H9 (cell line): ENCODE measurements around the gene NCAM2. TPM values are rescaled to one million over a fixed set of nuclear protein-coding genes. Genes with fewer than 3 reads are reported as not detected.

ENCODE experiments used
- DNase-seq: peaks from one replicate; pipeline ENCODE4 v3.0.0-alpha.2; 2017
- H2AFZ ChIP-seq: one replicate; pipeline ENCODE4 v1.6.1; 2013; ENCODE audit warnings: mild to moderate bottlenecking, low read length, control low read depth, moderate library complexity
- H2AK5ac ChIP-seq: 2 replicates; pipeline ENCODE4 v1.6.1; 2013; ENCODE audit warnings: low read length, control low read depth, mixed read lengths; ENCODE audit not compliant: insufficient read length
- H2BK120ac ChIP-seq: one replicate; pipeline ENCODE4 v1.6.1; 2013; ENCODE audit warnings: low read depth, mild to moderate bottlenecking, low read length, control low read depth, inconsistent platforms; ENCODE audit not compliant: poor library complexity, severe bottlenecking
- H2BK12ac ChIP-seq: 2 replicates; pipeline ENCODE4 v1.6.1; 2013; ENCODE audit warnings: low read length, control low read depth, mixed read lengths, low read depth; ENCODE audit not compliant: insufficient read length
- H2BK15ac ChIP-seq: 2 replicates; pipeline ENCODE4 v1.6.1; 2013; ENCODE audit warnings: low read depth, low read length, control low read depth
- H2BK20ac ChIP-seq: one replicate; pipeline ENCODE4 v1.6.1; 2013; ENCODE audit warnings: low read depth, mild to moderate bottlenecking, low read length, control low read depth, inconsistent platforms; ENCODE audit not compliant: poor library complexity, severe bottlenecking
- H2BK5ac ChIP-seq: 2 replicates; pipeline ENCODE4 v1.6.1; 2013; ENCODE audit warnings: low read length, control low read depth, mixed read lengths; ENCODE audit not compliant: insufficient read length
- H3K14ac ChIP-seq: 2 replicates; pipeline ENCODE4 v1.6.1; 2013; ENCODE audit warnings: low read length, control low read depth; ENCODE audit not compliant: insufficient read depth
- H3K18ac ChIP-seq: 2 replicates; pipeline ENCODE4 v1.6.1; 2013; ENCODE audit warnings: low read depth, mild to moderate bottlenecking, mixed read lengths, low read length, control low read depth; ENCODE audit not compliant: insufficient read length
- H3K23ac ChIP-seq: 2 replicates; pipeline ENCODE4 v1.6.1; 2013; ENCODE audit warnings: low read length, control low read depth, mixed read lengths, low read depth; ENCODE audit not compliant: insufficient read length
- H3K23me2 ChIP-seq: 2 replicates; pipeline ENCODE4 v1.6.1; 2013; ENCODE audit warnings: low read depth, mild to moderate bottlenecking, mixed read lengths, low read length, control low read depth; ENCODE audit not compliant: insufficient read length, poor library complexity, severe bottlenecking
- H3K27ac ChIP-seq: 2 replicates; pipeline ENCODE4 v1.5.1; 2013; ENCODE audit warnings: low read length, control low read depth, mixed read lengths, low read depth; ENCODE audit not compliant: insufficient read length
- H3K27me3 ChIP-seq: 2 replicates; pipeline ENCODE4 v1.6.1; 2013; ENCODE audit warnings: low read length, control low read depth, inconsistent platforms; ENCODE audit not compliant: insufficient read depth
- H3K4ac ChIP-seq: 2 replicates; pipeline ENCODE4 v1.6.1; 2013; ENCODE audit warnings: low read depth, mild to moderate bottlenecking, control low read depth, inconsistent platforms, low read length, moderate library complexity
- H3K4me1 ChIP-seq: 2 replicates; pipeline ENCODE4 v1.6.1; 2013; ENCODE audit warnings: low read length, control low read depth, inconsistent platforms; ENCODE audit not compliant: insufficient read depth
- H3K4me2 ChIP-seq: 2 replicates; pipeline ENCODE4 v1.6.1; 2013; ENCODE audit warnings: low read length, control low read depth, mixed read lengths; ENCODE audit not compliant: insufficient read length, insufficient read depth
- H3K56ac ChIP-seq: 2 replicates; pipeline ENCODE4 v1.6.1; 2013; ENCODE audit warnings: low read depth, mild to moderate bottlenecking, mixed read lengths, low read length, control low read depth; ENCODE audit not compliant: insufficient read length
- H3K79me1 ChIP-seq: 2 replicates; pipeline ENCODE4 v1.6.1; 2013; ENCODE audit warnings: low read depth, mild to moderate bottlenecking, moderate library complexity, low read length, control low read depth, inconsistent platforms; ENCODE audit not compliant: insufficient read depth, poor library complexity, severe bottlenecking
- H3K79me2 ChIP-seq: 2 replicates; pipeline ENCODE4 v1.6.1; 2013; ENCODE audit warnings: low read length, control low read depth, inconsistent platforms; ENCODE audit not compliant: insufficient read depth
- H3K9ac ChIP-seq: 2 replicates; pipeline ENCODE4 v1.6.1; 2013; ENCODE audit warnings: low read length, control low read depth, mixed read lengths; ENCODE audit not compliant: insufficient read length; ENCODE audit errors: extremely low read depth
- H3K9me3 ChIP-seq: one replicate; pipeline ENCODE4 v1.6.1; 2013; ENCODE audit warnings: low read depth, low read length, inconsistent platforms; ENCODE audit not compliant: control insufficient read depth
- H3T11ph ChIP-seq: one replicate; pipeline ENCODE4 v1.6.1; 2013; ENCODE audit warnings: mild to moderate bottlenecking, low read length, control low read depth, inconsistent platforms
- H4K20me1 ChIP-seq: one replicate; pipeline ENCODE4 v1.6.1; 2013; ENCODE audit not compliant: control insufficient read depth, insufficient read length, insufficient read depth
- H4K5ac ChIP-seq: 2 replicates; pipeline ENCODE4 v1.6.1; 2013; ENCODE audit warnings: low read depth, mild to moderate bottlenecking, mixed read lengths, low read length, control low read depth; ENCODE audit not compliant: insufficient read length
- H4K8ac ChIP-seq: replicated peaks from 2 replicates; pipeline ENCODE4 v1.6.1; 2013; ENCODE audit warnings: low read length, control low read depth, mixed read lengths, low read depth; ENCODE audit not compliant: insufficient read length
- H4K91ac ChIP-seq: 2 replicates; pipeline ENCODE4 v1.6.1; 2013; ENCODE audit warnings: low read depth, mild to moderate bottlenecking, moderate library complexity, mixed read lengths, low read length, control low read depth; ENCODE audit not compliant: insufficient read length
- H3K27ac Mint-ChIP-seq, 3 experiments: 2 replicates in 2 of 3; 3 replicates in 1 of 3; pipeline ENCODE4 v1.8.0; 2020 to 2021; ENCODE audit warnings: mixed read lengths in 3 of 3, mild to moderate bottlenecking in 1 of 3, moderate library complexity in 1 of 3
- H3K27me3 Mint-ChIP-seq: 2 replicates; pipeline ENCODE4 v1.8.0; 2021; ENCODE audit warnings: low read depth, mild to moderate bottlenecking, moderate library complexity, mixed read lengths
- H3K36me3 Mint-ChIP-seq, 3 experiments: 2 replicates in 2 of 3; 3 replicates in 1 of 3; pipeline ENCODE4 v1.8.0; 2020 to 2021; ENCODE audit warnings: low read depth in 3 of 3, mixed read lengths in 3 of 3; ENCODE audit not compliant: insufficient read depth in 1 of 3
- H3K4me1 Mint-ChIP-seq, 2 experiments: 2 replicates each; pipeline ENCODE4 v1.8.0; 2020; ENCODE audit warnings: mixed read lengths in 2 of 2
- H3K4me3 Mint-ChIP-seq, 2 experiments: 2 replicates in 1 of 2; 3 replicates in 1 of 2; pipeline ENCODE4 v1.8.0; 2020 to 2021; ENCODE audit warnings: mild to moderate bottlenecking in 2 of 2, mixed read lengths in 2 of 2, moderate library complexity in 1 of 2
- H3K9me3 Mint-ChIP-seq, 2 experiments: 2 replicates in 1 of 2; 3 replicates in 1 of 2; pipeline ENCODE4 v1.8.0; 2020; ENCODE audit warnings: mild to moderate bottlenecking in 2 of 2, mixed read lengths in 2 of 2, moderate library complexity in 1 of 2
- CTCF ChIP-seq: fragments of 200-600 bp; sonication (generic); conservative IDR thresholded peaks from 3 replicates; pipeline ENCODE4 v1.8.0; 2021; ENCODE audit warnings: antibody characterized with exemption, mild to moderate bottlenecking
- WGBS: extraction: QIAGEN DNeasy Blood & Tissue Kit; methylation state at CpG from one replicate; pipeline ENCODE4 v1.1.7; 2013; ENCODE audit warnings: missing lambda C conversion rate, low lambda C conversion rate, mixed read lengths; ENCODE audit not compliant: insufficient read length; ENCODE audit errors: extremely low coverage; 5-methylcytosine and 5-hydroxymethylcytosine counted together
- total RNA-seq: library from RNA; stranded (reverse); gene quantifications from 2 replicates; pipeline ENCODE4 v1.2.1, GENCODE V29; 2021

NCAM2 gene
- total RNA-seq, 1 experiment from 2014 or later: 2.2 TPM

GRCh38 chr21:21001591-21002100 lies 3.4 kb downstream of the NCAM2 start:
- no peak overlapping the region for H3K4me2 ChIP-seq
- H3K27me3 Mint-ChIP-seq: peaks cover 23% of the 10 kb centered on the region

More at GRCh38 chr21:21001591-21002100, 3.4 kb downstream of the NCAM2 start:
- no peak overlapping the region for H4K91ac ChIP-seq
- H3K27me3 ChIP-seq: peaks cover 6% of the 10 kb centered on the region; the same call in 1 of the 2 replicates
- H3K4ac ChIP-seq: no peak overlapping the region
- H3K18ac ChIP-seq: no peak overlapping the region
- H3K27ac Mint-ChIP-seq: no peak overlapping the region
- H3K79me2 ChIP-seq: no peaks in the 10 kb centered on the region
- no peaks in the 10 kb centered on the region; a peak in 1 of 7 replicates for H3K36me3 Mint-ChIP-seq
- H2AFZ ChIP-seq: no peak overlapping the region
- no peaks in the 10 kb centered on the region for H3K9me3 Mint-ChIP-seq
- no peak overlapping the region for H4K5ac ChIP-seq
- no peaks in the 10 kb centered on the region for H3K79me1 ChIP-seq
- H3K9me3 ChIP-seq: no peaks in the 10 kb centered on the region
- no peak overlapping the region for H3K14ac ChIP-seq
- no peak overlapping the region for H3K23ac ChIP-seq
- H2BK120ac ChIP-seq: no peak overlapping the region
- H2BK12ac ChIP-seq: no peak overlapping the region
- no peak overlapping the region for H3K4me3 Mint-ChIP-seq
- H3K23me2 ChIP-seq: peaks cover 13% of the 10 kb centered on the region
- no peak overlapping the region for H2BK15ac ChIP-seq
- H2BK5ac ChIP-seq: no peak overlapping the region
- H3K4me1 ChIP-seq: 0 out of 2 replicates have a peak, but pooled peaks cover 2% of the 10 kb centered on the region
- H2BK20ac ChIP-seq: no peak overlapping the region
- no peak overlapping the region for H4K8ac ChIP-seq
- H3K56ac ChIP-seq: no peak overlapping the region
- no peak overlapping the region for H3T11ph ChIP-seq
- no peak for TF ChIP-seq CTCF
- H4K20me1 ChIP-seq: no peaks in the 10 kb centered on the region
- H2AK5ac ChIP-seq: no peak overlapping the region
- peaks cover 9 to 13% of the 10 kb centered on the region in 2 experiments for H3K4me1 Mint-ChIP-seq
- H3K9ac ChIP-seq: no peak overlapping the region
- DNase-seq: no peak
- WGBS: no CpG with 5 or more reads among the region's 6 CpGs
- no peak overlapping the region for H3K27ac ChIP-seq
